ENCODE measurements around the gene SAE1.

The SAE1 gene

GRCh38 chr19:47157431-47158321 is 27.0 kb downstream of the SAE1 start:
- TF ChIP-seq CTCF (IDR thresholded peaks at IDR 0.05; ENCODE audit: borderline replicate concordance, control extremely low read depth, extremely low read depth, insufficient read depth, missing control alignments), result no peak
- DNase-seq (ENCODE audit: low spot score), result no peak
- in situ Hi-C loops (cut with MboI; ENCODE audit: low sequenced_read_pairs, unreplicated experiment), result no loop called here

- in situ Hi-C loops (cut with MboI; ENCODE audit: low sequenced_read_pairs, unreplicated experiment), result no loop called here
- DNase-seq (ENCODE audit: low spot score), result no peak
- no peak for TF ChIP-seq CTCF (IDR thresholded peaks at IDR 0.05; ENCODE audit: borderline replicate concordance, control extremely low read depth, extremely low read depth, insufficient read depth, missing control alignments)
Observed at GRCh38 chr19:47158367-47158791, 27.7 kb downstream of the SAE1 start.

DNA sequence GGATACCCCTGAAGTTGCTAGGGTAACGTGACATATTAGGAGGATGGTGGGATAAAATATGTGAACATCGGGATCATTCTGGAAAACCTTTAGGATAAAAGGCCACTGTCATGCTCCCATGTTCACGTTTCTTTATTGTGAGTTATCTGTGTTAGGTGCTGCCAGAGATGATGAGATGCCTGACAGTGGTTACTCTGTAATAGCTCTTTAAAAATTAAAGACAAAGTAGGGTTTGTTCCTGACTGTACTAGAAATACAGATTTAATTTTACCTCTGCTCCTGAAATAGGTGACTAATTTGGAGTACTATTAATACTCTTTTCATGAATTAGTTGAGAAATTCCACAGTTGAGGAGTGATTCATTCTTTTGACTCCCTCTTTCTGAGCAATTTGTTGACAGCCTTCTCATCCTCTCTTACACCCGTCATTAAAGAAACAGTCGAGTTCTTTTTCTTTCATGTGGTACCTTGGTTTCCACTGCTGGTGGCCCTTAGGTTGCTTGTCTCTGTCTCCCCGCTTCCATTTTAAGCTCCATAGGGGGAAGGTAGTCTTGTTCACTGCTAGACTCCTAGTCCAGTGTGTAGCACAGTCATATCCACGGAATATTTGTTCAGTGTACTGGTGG is 28.4 kb downstream of the SAE1 start:
- TF ChIP-seq CTCF (IDR thresholded peaks at IDR 0.05; ENCODE audit: borderline replicate concordance, control extremely low read depth, extremely low read depth, insufficient read depth, missing control alignments), result no peak
- in situ Hi-C loops (cut with MboI; ENCODE audit: low sequenced_read_pairs, unreplicated experiment), result no loop called here
- DNase-seq (ENCODE audit: low spot score), result no peak

- TF ChIP-seq CTCF (IDR thresholded peaks at IDR 0.05; ENCODE audit: borderline replicate concordance, control extremely low read depth, extremely low read depth, insufficient read depth, missing control alignments), result no peak
- in situ Hi-C loops (cut with MboI; ENCODE audit: low sequenced_read_pairs, unreplicated experiment), result no loop called here
- DNase-seq (ENCODE audit: low spot score), result no peak
Observed at GRCh38 chr19:47161876-47162489, 31.3 kb downstream of the SAE1 start.

GRCh38 chr19:47168065-47168464 is 37.4 kb downstream of the SAE1 start:
- no peak for DNase-seq (ENCODE audit: low spot score)
- no peak for TF ChIP-seq CTCF (IDR thresholded peaks at IDR 0.05; ENCODE audit: borderline replicate concordance, control extremely low read depth, extremely low read depth, insufficient read depth, missing control alignments)
- in situ Hi-C loops (cut with MboI; ENCODE audit: low sequenced_read_pairs, unreplicated experiment), result no loop called here

GRCh38 chr19:47172666-47173455 is 42.2 kb downstream of the SAE1 start:
- no peak for TF ChIP-seq CTCF (IDR thresholded peaks at IDR 0.05; ENCODE audit: borderline replicate concordance, control extremely low read depth, extremely low read depth, insufficient read depth, missing control alignments)
- no peak for DNase-seq (ENCODE audit: low spot score)
- in situ Hi-C loops (cut with MboI; ENCODE audit: low sequenced_read_pairs, unreplicated experiment), result no loop called here
